ENCODE data around the gene KLHDC4. TPM values are rescaled to one million over a fixed set of nuclear protein-coding genes. Genes with fewer than 3 reads are reported as not detected.

Gene KLHDC4
- total RNA-seq, 1 experiment from 2014 or later: 117 TPM

DNA sequence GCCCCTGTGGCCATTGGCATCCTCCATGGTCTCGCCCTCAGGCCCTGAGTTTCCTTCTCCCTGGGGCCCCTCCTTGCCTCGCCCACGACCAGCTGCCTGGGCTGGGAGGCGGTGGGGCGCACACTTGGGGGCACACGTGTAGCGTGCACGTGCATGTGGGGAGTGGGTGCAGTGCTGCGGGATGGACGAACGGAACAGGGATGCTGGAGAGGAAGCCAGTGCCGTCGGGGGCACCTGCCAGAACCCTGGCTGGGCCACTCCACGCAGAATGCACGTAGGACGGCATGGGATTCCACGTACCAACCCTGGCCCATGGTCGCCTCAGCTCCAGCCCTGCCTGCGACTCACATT is 80.4 kb downstream of the KLHDC4 start:
- Histone ChIP-seq H3K4me1 (no peaks in the 10 kb centered on the region), H3K36me3 (ENCODE audit: control insufficient read depth, insufficient read depth, low read length) (no peaks in the 10 kb centered on the region), H3K9me3 (no peaks in the 10 kb centered on the region), H3K4me3 (ENCODE audit: low read depth, low read length) (no peak overlapping the region), H3K27me3 (replicated peaks; ENCODE audit: control insufficient read depth, insufficient read depth, low read length) (no peaks in the 10 kb centered on the region; the same call in 1 of the 2 replicates)
- Mint-ChIP-seq H3K27me3 (ENCODE audit: insufficient read depth, unreplicated experiment) (peaks cover 4% of the 10 kb centered on the region), H3K4me1 (ENCODE audit: low read depth, unreplicated experiment) (no peaks in the 10 kb centered on the region), H3K4me3 (ENCODE audit: unreplicated experiment) (no peak overlapping the region), H3K27ac (ENCODE audit: unreplicated experiment) (no peak overlapping the region), H3K36me3 (ENCODE audit: insufficient read depth, unreplicated experiment) (peaks cover 3% of the 10 kb centered on the region), H3K9me3 (ENCODE audit: unreplicated experiment) (no peaks in the 10 kb centered on the region)
- no peak for DNase-seq
- ChIA-PET POLR2A (no interaction called here), CTCF (no interaction called here)
- BruUV-seq (replicated peaks): no TSS peak
- intact Hi-C loops (cut with micrococcal nuclease; ENCODE audit: unreplicated experiment): no loop called here
- TF ChIP-seq, protein P1, sequence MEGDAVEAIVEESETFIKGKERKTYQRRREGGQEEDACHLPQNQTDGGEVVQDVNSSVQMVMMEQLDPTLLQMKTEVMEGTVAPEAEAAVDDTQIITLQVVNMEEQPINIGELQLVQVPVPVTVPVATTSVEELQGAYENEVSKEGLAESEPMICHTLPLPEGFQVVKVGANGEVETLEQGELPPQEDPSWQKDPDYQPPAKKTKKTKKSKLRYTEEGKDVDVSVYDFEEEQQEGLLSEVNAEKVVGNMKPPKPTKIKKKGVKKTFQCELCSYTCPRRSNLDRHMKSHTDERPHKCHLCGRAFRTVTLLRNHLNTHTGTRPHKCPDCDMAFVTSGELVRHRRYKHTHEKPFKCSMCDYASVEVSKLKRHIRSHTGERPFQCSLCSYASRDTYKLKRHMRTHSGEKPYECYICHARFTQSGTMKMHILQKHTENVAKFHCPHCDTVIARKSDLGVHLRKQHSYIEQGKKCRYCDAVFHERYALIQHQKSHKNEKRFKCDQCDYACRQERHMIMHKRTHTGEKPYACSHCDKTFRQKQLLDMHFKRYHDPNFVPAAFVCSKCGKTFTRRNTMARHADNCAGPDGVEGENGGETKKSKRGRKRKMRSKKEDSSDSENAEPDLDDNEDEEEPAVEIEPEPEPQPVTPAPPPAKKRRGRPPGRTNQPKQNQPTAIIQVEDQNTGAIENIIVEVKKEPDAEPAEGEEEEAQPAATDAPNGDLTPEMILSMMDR (IDR thresholded peaks at IDR 0.05; ENCODE audit: insufficient read depth in 1 of 2, low read depth in 1 of 2, low read length in 1 of 2, severe bottlenecking in 1 of 2, unreplicated experiment in 1 of 2): no peak

DNA sequence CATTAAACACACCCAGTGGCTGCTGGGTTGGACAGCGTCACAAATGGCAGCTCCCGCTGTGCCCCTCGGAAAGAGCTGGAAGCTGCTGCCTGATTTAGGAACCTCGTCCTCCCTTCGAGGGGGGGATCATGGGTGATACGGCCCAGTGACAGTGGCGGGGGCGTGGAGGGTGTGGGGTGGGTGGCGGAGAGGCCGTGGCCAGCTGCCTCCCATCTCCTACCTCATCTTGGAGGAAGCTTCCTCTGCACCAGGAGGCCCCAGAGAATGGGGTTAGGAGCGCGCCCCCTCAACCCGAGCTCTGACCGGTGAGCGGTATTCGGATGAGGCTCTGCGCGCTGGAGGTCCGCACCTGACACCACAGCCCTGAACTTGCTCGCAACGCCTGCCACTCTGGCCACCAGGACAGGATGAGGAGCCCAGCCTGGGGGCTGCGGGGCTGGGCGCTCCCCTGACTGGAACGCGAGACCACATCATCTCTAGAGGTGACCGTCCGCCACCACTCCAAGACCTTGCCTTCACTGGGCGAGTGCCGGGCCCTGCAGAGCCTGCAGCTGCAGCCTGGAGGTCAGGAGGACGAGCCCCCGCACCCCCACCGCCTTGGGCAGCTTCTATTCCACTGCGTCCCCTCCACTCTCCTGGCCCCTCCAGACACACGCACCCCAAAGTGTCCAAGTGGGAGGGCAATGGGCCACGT is 80.9 kb downstream of the KLHDC4 start:
- Mint-ChIP-seq H3K36me3 (ENCODE audit: insufficient read depth, unreplicated experiment) (no peaks in the 10 kb centered on the region), H3K4me1 (ENCODE audit: low read depth, unreplicated experiment) (no peaks in the 10 kb centered on the region), H3K4me3 (ENCODE audit: unreplicated experiment) (no peak overlapping the region), H3K27me3 (ENCODE audit: insufficient read depth, unreplicated experiment) (peaks cover 4% of the 10 kb centered on the region), H3K9me3 (ENCODE audit: unreplicated experiment) (no peaks in the 10 kb centered on the region), H3K27ac (ENCODE audit: unreplicated experiment) (no peak overlapping the region)
- no peaks in the 10 kb centered on the region; the same call in 1 of the 2 replicates for H3K27me3 ChIP-seq (replicated peaks; ENCODE audit: control insufficient read depth, insufficient read depth, low read length)
- no peak overlapping the region for H3K4me3 ChIP-seq (ENCODE audit: low read depth, low read length)
- intact Hi-C loops (cut with micrococcal nuclease; ENCODE audit: unreplicated experiment): no loop called here
- ChIA-PET CTCF (no interaction called here), POLR2A (no interaction called here)
- DNase-seq: no peak
- no TSS peak for BruUV-seq (replicated peaks)
- H3K9me3 ChIP-seq: no peaks in the 10 kb centered on the region
- TF ChIP-seq, protein P1 (IDR thresholded peaks at IDR 0.05; ENCODE audit: insufficient read depth in 1 of 2, low read depth in 1 of 2, low read length in 1 of 2, severe bottlenecking in 1 of 2, unreplicated experiment in 1 of 2): no peak
- no peaks in the 10 kb centered on the region for H3K36me3 ChIP-seq (ENCODE audit: control insufficient read depth, insufficient read depth, low read length)
- no peaks in the 10 kb centered on the region for H3K4me1 ChIP-seq

DNA sequence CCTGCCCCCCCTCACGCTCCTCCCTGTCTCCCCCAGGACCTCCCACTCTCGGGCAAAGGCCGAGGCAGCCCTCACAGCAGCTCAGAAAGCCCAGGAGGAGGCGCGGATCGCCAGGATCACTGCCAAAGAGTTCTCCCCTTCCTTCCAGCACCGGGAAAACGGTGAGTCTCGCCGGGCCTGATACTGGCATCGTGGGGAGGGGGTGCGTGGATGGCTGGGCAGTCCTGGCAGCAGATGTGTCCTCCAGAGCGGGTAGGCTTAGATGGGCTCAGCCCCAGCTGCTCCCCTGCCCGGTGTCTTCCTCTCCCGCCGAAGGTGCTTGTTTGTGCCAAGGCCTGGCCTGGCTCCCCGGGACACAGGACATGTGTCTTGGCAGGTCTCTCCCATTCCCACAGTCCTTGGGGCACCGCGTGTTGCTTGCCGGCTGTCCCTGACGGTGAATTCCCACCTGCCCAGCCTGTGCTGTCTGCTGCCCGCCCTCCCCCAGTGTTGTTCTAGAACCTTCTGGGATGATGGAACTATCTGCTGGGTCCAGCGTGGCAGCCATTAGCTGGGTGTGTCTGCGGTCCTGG is 81.6 kb downstream of the KLHDC4 start:
- Mint-ChIP-seq H3K9me3 (ENCODE audit: unreplicated experiment) (no peaks in the 10 kb centered on the region), H3K27me3 (ENCODE audit: insufficient read depth, unreplicated experiment) (peaks cover 4% of the 10 kb centered on the region), H3K27ac (ENCODE audit: unreplicated experiment) (no peak overlapping the region), H3K4me3 (ENCODE audit: unreplicated experiment) (no peak overlapping the region), H3K36me3 (ENCODE audit: insufficient read depth, unreplicated experiment) (no peaks in the 10 kb centered on the region), H3K4me1 (ENCODE audit: low read depth, unreplicated experiment) (no peaks in the 10 kb centered on the region)
- Histone ChIP-seq H3K4me3 (ENCODE audit: low read depth, low read length) (no peak overlapping the region), H3K36me3 (ENCODE audit: control insufficient read depth, insufficient read depth, low read length) (no peaks in the 10 kb centered on the region), H3K4me1 (no peaks in the 10 kb centered on the region), H3K9me3 (no peaks in the 10 kb centered on the region), H3K27me3 (replicated peaks; ENCODE audit: control insufficient read depth, insufficient read depth, low read length) (no peaks in the 10 kb centered on the region; the same call in 1 of the 2 replicates)
- intact Hi-C loops (cut with micrococcal nuclease; ENCODE audit: unreplicated experiment): no loop called here
- ChIA-PET CTCF (no interaction called here), POLR2A (no interaction called here)
- TF ChIP-seq, protein P1 (IDR thresholded peaks at IDR 0.05; ENCODE audit: insufficient read depth in 1 of 2, low read depth in 1 of 2, low read length in 1 of 2, severe bottlenecking in 1 of 2, unreplicated experiment in 1 of 2): no peak
- no TSS peak for BruUV-seq (replicated peaks)
- DNase-seq: no peak

All from Caco-2 (cell line).